M059J (cell line): Measurements from ENCODE around the gene DBNDD2. TPM values are rescaled to one million over a fixed set of nuclear protein-coding genes. Genes with fewer than 3 reads are reported as not detected.

ENCODE experiments used
- DNase-seq: peaks from one replicate; pipeline ENCODE4 v3.0.0-alpha.2; 2012; ENCODE audit warnings: low read depth
- total RNA-seq: library from RNA; depleted of rRNA; stranded (reverse); fragments of >200 nt; shearing (Covaris generic); gene quantifications from 2 replicates; pipeline ENCODE4 v1.2.3, GENCODE V29; 2014; rRNA removed

The DBNDD2 gene
- total RNA-seq, 1 experiment from 2014 or later: 17.6 TPM

GRCh38 chr20:45449528-45449927, 41.4 kb downstream of the DBNDD2 start:
- DNase-seq: no peak

GRCh38 chr20:45450097-45450818, 42.2 kb downstream of the DBNDD2 start:
- DNase-seq: peak; percentile 47

DNA sequence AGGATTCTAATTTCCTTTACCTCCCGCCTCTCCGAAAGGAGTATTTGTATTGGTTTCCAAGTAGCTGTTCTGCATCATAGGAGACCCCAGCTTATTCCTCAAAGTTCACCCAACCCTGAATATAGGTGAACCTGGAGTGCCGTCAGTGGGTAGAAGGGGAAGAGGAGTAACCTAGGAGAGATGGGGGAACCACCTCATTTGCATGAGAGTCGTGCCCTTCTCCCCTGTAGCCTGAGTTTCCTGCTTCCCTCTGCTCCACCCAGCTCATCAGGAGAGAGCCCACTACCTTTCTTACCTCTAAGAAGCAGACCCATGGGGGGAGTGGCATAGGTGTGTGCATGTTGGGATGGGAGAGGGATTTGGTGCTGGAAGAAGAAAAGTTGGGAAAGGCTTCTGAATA, 44.1 kb downstream of the DBNDD2 start:
- no peak for DNase-seq

DNA sequence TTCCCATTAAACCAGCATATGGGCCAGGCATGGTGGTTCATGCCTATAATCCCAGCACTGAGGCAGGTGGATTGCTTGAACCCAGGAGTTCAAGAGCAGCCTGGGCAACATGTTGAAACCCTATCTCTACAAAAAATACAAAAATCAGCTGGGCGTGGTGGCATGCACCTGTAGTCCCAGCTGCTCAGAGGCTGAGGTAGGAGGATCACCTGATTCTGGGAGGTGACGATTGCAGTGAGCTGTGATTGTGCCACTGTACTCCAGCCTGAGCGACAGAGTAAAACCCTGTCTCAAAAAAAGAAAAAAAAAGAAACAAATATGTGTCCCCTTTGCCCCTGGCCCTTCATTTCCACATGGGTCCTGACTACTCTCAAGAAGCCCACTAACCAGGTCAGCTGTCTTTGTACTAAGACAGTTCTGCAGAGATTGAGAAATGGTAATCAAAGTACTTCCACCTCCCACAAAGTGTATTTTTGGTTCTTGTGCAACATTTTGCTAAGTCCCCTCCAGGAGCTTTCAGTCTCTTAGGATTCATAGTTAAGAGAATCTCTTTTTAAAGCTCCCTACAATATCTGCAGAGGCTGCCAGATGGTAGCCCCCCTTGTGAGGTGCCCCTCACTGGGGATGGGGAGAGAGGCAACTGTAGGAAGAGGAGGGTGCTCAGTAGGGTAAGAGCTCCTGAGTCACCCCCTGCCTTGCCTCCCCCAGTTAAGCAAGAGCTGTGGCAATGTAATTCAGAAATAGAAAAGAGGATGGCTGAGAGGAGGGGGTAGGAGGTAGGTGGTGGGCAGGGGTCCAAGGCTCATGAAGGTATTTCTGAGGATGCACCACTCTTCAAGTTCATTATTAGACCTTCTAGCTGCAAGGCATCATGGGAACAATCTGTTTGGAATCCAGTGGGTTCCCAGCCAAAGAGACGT, 44.9 kb downstream of the DBNDD2 start:
- DNase-seq: no peak

DNA sequence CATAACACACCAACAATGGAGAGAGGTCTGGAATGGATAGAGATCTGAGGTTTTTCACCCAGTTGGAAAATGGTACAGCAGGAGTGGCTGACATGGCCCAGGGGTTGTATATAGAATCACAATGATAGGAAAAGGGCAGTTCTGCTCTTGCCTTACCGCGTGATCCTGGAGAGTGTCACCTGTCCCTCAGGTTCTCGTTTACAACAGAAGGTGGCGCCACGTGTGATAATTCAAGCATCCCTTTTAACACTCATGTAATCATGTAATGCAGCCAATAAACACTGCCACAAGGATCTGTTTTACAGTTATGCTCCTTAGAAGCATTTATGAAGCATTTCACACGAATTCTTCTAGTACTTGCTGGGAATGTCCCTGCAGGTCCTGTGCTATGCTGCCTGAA, 48.5 kb downstream of the DBNDD2 start:
- DNase-seq: peak; percentile 47

GRCh38 chr20:45459606-45460005, 51.5 kb downstream of the DBNDD2 start:
- DNase-seq: no peak

Other genes starting within 250 kb of the DBNDD2 start
- gene PI3, start 233.4 kb upstream of the DBNDD2 start, total RNA-seq: not detected in 2 replicates
- gene SEMG1, start 201.3 kb upstream of the DBNDD2 start, total RNA-seq: not detected in 2 replicates
- gene SEMG2, start 186.9 kb upstream of the DBNDD2 start, total RNA-seq: not detected in 2 replicates
- gene SLPI, start 153.7 kb upstream of the DBNDD2 start, total RNA-seq: 0.30 TPM in 1 of 2 replicates, not detected in the other
- not detected in 2 replicates for gene RBPJL, start 101.4 kb upstream of the DBNDD2 start, total RNA-seq
- not detected in 2 replicates for gene MATN4, start 100.0 kb upstream of the DBNDD2 start, total RNA-seq
- gene SDC4, start 59.9 kb upstream of the DBNDD2 start, total RNA-seq: 177 and 189 TPM in 2 replicates
- gene SYS1, start 45.1 kb upstream of the DBNDD2 start, total RNA-seq: 26.7 and 29.4 TPM in 2 replicates
- not detected in 2 replicates for gene TP53TG5, start 30.0 kb upstream of the DBNDD2 start, total RNA-seq
- 250 and 270 TPM in 2 replicates for gene PIGT, start 7.9 kb downstream of the DBNDD2 start, total RNA-seq
- not detected in 2 replicates for gene WFDC2, start 61.5 kb downstream of the DBNDD2 start, total RNA-seq
- gene SPINT3, start 107.3 kb downstream of the DBNDD2 start, total RNA-seq: not detected in 2 replicates
- not detected in 2 replicates for gene WFDC6, start 131.2 kb downstream of the DBNDD2 start, total RNA-seq
- gene EPPIN, start 139.1 kb downstream of the DBNDD2 start, total RNA-seq: not detected in 2 replicates
- not detected in 2 replicates for gene WFDC8, start 171.0 kb downstream of the DBNDD2 start, total RNA-seq
- not detected in 2 replicates for gene WFDC10A, start 221.4 kb downstream of the DBNDD2 start, total RNA-seq
- gene WFDC9, start 223.0 kb downstream of the DBNDD2 start, total RNA-seq: not detected in 2 replicates